ENCODE results near the gene CFAP210. TPM values are rescaled to one million over a fixed set of nuclear protein-coding genes. Genes with fewer than 3 reads are reported as not detected.
"Not testable (repeated sequence)": the region's sequence is repeated elsewhere in the genome, so short reads cannot be mapped to it uniquely, and the experiment has no call there.

Gene CFAP210
- total RNA-seq, 1 donor from 2014 or later = 0.41 TPM

DNA sequence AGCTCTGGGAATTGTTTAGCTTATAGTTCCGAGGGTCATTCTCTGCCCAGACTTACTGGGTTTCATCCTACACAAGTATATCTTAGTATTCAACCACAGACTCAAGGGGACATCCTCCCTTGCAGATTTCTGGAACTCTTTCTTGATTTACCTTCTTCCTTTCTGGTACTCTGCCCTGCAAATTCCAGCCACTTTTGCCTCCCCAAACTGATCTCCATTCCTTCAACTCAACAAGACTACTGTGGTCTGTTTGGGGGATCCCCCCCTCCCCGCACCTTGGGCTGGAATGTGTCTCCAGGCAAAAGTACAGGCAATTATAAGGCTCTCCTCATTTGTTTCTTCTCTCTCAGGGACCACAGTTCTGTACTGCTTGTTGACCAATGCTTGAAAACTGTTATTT is 13.4 kb upstream of the CFAP210 start:
- peaks cover 6% of the 10 kb centered on the region for H3K36me3 Mint-ChIP-seq (ENCODE audit: low read depth, unreplicated experiment)
- no peak overlapping the region for H3K27ac Mint-ChIP-seq (ENCODE audit: unreplicated experiment)
- H3K4me1 Mint-ChIP-seq (ENCODE audit: unreplicated experiment) = no peaks in the 10 kb centered on the region
- H3K4me3 Mint-ChIP-seq (ENCODE audit: unreplicated experiment) = no peak overlapping the region
- peaks cover 4% of the 10 kb centered on the region for H3K9me3 Mint-ChIP-seq (ENCODE audit: unreplicated experiment)
- DNase-seq (ENCODE audit: low spot score) = no peak
- no peaks in the 10 kb centered on the region for H3K27me3 Mint-ChIP-seq (ENCODE audit: unreplicated experiment)
- TF ChIP-seq, protein P1, sequence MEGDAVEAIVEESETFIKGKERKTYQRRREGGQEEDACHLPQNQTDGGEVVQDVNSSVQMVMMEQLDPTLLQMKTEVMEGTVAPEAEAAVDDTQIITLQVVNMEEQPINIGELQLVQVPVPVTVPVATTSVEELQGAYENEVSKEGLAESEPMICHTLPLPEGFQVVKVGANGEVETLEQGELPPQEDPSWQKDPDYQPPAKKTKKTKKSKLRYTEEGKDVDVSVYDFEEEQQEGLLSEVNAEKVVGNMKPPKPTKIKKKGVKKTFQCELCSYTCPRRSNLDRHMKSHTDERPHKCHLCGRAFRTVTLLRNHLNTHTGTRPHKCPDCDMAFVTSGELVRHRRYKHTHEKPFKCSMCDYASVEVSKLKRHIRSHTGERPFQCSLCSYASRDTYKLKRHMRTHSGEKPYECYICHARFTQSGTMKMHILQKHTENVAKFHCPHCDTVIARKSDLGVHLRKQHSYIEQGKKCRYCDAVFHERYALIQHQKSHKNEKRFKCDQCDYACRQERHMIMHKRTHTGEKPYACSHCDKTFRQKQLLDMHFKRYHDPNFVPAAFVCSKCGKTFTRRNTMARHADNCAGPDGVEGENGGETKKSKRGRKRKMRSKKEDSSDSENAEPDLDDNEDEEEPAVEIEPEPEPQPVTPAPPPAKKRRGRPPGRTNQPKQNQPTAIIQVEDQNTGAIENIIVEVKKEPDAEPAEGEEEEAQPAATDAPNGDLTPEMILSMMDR (IDR thresholded peaks at IDR 0.05; ENCODE audit: unreplicated experiment) = no peak

DNA sequence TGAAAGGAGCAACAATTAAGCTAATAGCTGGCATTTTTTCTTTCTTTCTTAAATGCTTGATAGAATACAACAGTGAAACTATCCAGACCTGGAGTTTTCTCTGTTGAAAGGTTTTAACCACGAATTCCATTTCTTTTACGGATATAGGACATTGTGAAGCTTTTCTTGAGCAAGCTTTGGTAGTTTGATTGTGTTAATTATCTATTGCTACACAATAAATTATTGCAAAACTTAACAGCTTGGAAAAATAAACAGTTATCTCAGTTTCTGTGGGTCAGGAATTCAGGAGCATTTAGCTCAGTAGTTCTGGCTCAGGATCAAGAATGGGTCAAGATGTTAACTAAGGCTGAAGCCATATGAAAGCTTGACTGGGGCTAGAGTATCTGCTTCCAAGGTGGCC is 11.7 kb upstream of the CFAP210 start:
- Mint-ChIP-seq H3K9me3 (ENCODE audit: unreplicated experiment) (no peaks in the 10 kb centered on the region), H3K27me3 (ENCODE audit: unreplicated experiment) (no peaks in the 10 kb centered on the region), H3K4me3 (ENCODE audit: unreplicated experiment) (no peak overlapping the region), H3K27ac (ENCODE audit: unreplicated experiment) (no peak overlapping the region), H3K36me3 (ENCODE audit: low read depth, unreplicated experiment) (no peaks in the 10 kb centered on the region), H3K4me1 (ENCODE audit: unreplicated experiment) (no peaks in the 10 kb centered on the region)
- DNase-seq (ENCODE audit: low spot score) = no peak
- TF ChIP-seq, protein P1 (IDR thresholded peaks at IDR 0.05; ENCODE audit: unreplicated experiment) = no peak

DNA sequence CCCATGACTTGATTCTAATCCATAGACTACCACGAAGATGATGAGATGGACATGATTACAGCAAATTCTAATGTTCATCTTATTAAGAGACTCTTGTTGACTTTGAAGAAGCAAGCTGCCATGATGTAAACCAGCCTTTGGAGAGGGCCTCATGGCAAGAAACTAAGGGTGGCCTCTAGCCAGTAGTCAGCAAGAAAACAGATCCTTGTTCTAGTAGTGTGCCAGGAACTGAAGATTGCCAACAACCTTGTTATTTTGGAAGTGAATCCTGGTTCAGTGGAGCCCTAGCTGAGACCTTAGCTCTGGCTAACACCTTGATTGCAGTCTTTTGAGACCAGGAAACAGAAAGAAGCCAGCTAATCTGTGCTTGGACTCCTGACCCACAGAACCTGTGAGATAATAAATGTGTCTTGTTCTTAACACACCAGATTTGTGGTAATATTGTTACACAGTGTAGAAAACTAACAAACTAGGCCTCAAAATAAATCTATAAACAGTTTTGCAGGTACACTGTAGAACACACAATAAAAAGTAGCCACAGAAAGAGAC is 10.0 kb upstream of the CFAP210 start:
- Mint-ChIP-seq H3K4me3 (ENCODE audit: unreplicated experiment) (no peak overlapping the region), H3K4me1 (ENCODE audit: unreplicated experiment) (no peaks in the 10 kb centered on the region), H3K27me3 (ENCODE audit: unreplicated experiment) (no peaks in the 10 kb centered on the region), H3K36me3 (ENCODE audit: low read depth, unreplicated experiment) (no peaks in the 10 kb centered on the region), H3K9me3 (ENCODE audit: unreplicated experiment) (no peaks in the 10 kb centered on the region), H3K27ac (ENCODE audit: unreplicated experiment) (no peak overlapping the region)
- TF ChIP-seq, protein P1 (IDR thresholded peaks at IDR 0.05; ENCODE audit: unreplicated experiment) = no peak
- DNase-seq (ENCODE audit: low spot score) = no peak

DNA sequence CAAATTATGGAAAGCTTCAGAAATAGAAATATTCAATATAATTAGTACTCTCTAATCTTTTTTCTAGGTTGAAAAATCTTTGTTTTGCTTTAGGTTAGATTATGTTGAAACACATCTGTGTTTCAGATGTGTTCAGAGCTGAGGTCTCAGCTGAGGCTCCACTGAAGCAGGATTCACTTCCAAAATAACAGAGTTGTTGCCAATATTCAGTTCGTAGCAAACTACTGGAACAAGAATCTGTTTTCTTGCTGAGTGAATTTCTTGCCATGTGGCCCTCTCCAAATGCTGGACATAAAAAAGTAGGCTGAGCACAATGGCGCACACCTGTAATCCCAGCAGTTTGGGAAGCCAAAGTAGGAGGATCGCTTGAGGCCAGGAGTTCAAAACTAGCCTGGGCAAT is 8.8 kb upstream of the CFAP210 start:
- TF ChIP-seq, protein P1 (IDR thresholded peaks at IDR 0.05; ENCODE audit: unreplicated experiment) = no peak
- no peak overlapping the region for H3K27ac Mint-ChIP-seq (ENCODE audit: unreplicated experiment)

DNA sequence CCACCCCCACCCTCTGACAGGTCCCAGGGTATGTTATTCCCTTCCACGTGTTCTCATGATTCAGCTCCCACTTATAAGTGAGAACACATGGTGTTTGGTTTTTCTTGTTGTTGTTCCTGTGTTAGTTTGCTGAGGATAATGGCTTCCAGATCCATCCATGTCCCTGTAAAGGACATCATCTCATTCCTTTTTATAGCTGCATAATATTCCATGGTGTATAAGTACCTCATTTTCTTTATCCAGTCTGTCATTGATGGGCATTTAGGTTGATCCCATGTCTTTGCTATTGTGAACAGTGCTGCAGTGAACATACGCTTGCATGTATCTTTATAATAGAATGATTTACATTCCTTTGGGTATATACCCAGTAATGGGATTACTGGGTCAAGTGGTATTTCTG is 5.0 kb upstream of the CFAP210 start:
- not testable (repeated sequence) for H3K27me3 Mint-ChIP-seq (ENCODE audit: unreplicated experiment)

More for the DNA sequence above, 8.8 kb upstream of the CFAP210 start:
- H3K9me3 Mint-ChIP-seq (ENCODE audit: unreplicated experiment) = no peaks in the 10 kb centered on the region
- H3K36me3 Mint-ChIP-seq (ENCODE audit: low read depth, unreplicated experiment) = no peaks in the 10 kb centered on the region
- H3K27me3 Mint-ChIP-seq (ENCODE audit: unreplicated experiment) = no peaks in the 10 kb centered on the region
- no peak overlapping the region for H3K4me3 Mint-ChIP-seq (ENCODE audit: unreplicated experiment)
- DNase-seq (ENCODE audit: low spot score) = no peak
- H3K4me1 Mint-ChIP-seq (ENCODE audit: unreplicated experiment) = no peaks in the 10 kb centered on the region

More for the DNA sequence above, 5.0 kb upstream of the CFAP210 start:
- H3K4me3 Mint-ChIP-seq (ENCODE audit: unreplicated experiment); H3K27ac Mint-ChIP-seq (ENCODE audit: unreplicated experiment); DNase-seq (ENCODE audit: low spot score); H3K36me3 Mint-ChIP-seq (ENCODE audit: low read depth, unreplicated experiment); H3K9me3 Mint-ChIP-seq (ENCODE audit: unreplicated experiment); H3K4me1 Mint-ChIP-seq (ENCODE audit: unreplicated experiment): not testable (repeated sequence)
